GM13976 (cell line): ENCODE results near the gene SOD3.

Experiments
- DNase-seq: peaks from one replicate; pipeline ENCODE4 v3.0.0; 2012; ENCODE audit warnings: low spot score
- CTCF ChIP-seq: IDR thresholded peaks from 2 replicates; pipeline ENCODE4 v1.5.1; 2012; ENCODE audit warnings: borderline replicate concordance, mild to moderate bottlenecking; ENCODE audit not compliant: insufficient read depth; ENCODE audit errors: extremely low read depth, missing control alignments, control extremely low read depth
- in situ Hi-C: fragments of 300-500 bp; cut with MboI; formaldehyde crosslinking; loops from one replicate; pipeline ENCODE4 v1.12.0; 2022; ENCODE audit warnings: low sequenced_read_pairs, mixed read lengths, inconsistent platforms; ENCODE audit not compliant: unreplicated experiment

The SOD3 gene

GRCh38 chr4:24794916-24795665, at the start of gene SOD3:
Gene SOD3, plus strand, starts transcription at chr4:24795573. Its CDS starts 3,949 bp downstream, at chr4:24799522.
- in situ Hi-C loops = no loop called here
- no peak for TF ChIP-seq CTCF
- DNase-seq = no peak

GRCh38 chr4:24747234-24747975, 48.0 kb upstream of the SOD3 start:
- in situ Hi-C loops = no loop called here
- no peak for DNase-seq
- no peak for TF ChIP-seq CTCF

- in situ Hi-C loops = no loop called here
- no peak for TF ChIP-seq CTCF
- no peak for DNase-seq
Measured at GRCh38 chr4:24748023-24748422, 47.4 kb upstream of the SOD3 start.

- in situ Hi-C loops = no loop called here
- DNase-seq = no peak
- TF ChIP-seq CTCF = no peak
Measured at GRCh38 chr4:24748758-24749350, 46.5 kb upstream of the SOD3 start.

GRCh38 chr4:24750106-24750505, 45.3 kb upstream of the SOD3 start:
- TF ChIP-seq CTCF = no peak
- no peak for DNase-seq
- in situ Hi-C loops = no loop called here

GRCh38 chr4:24751926-24752539, 43.3 kb upstream of the SOD3 start:
- in situ Hi-C loops = no loop called here
- DNase-seq = no peak
- no peak for TF ChIP-seq CTCF
